ENCODE results near the gene YEATS2. TPM values are rescaled to one million over a fixed set of nuclear protein-coding genes. Genes with fewer than 3 reads are reported as not detected.
A peak's percentile ranks its signal among the peaks of the same experiment; 100 is the strongest.
"Not testable (repeated sequence)": the region's sequence is repeated elsewhere in the genome, so short reads cannot be mapped to it uniquely, and the experiment has no call there.

The YEATS2 gene
- total RNA-seq, 1 donor from 2014 or later, result 61.9 TPM

DNA sequence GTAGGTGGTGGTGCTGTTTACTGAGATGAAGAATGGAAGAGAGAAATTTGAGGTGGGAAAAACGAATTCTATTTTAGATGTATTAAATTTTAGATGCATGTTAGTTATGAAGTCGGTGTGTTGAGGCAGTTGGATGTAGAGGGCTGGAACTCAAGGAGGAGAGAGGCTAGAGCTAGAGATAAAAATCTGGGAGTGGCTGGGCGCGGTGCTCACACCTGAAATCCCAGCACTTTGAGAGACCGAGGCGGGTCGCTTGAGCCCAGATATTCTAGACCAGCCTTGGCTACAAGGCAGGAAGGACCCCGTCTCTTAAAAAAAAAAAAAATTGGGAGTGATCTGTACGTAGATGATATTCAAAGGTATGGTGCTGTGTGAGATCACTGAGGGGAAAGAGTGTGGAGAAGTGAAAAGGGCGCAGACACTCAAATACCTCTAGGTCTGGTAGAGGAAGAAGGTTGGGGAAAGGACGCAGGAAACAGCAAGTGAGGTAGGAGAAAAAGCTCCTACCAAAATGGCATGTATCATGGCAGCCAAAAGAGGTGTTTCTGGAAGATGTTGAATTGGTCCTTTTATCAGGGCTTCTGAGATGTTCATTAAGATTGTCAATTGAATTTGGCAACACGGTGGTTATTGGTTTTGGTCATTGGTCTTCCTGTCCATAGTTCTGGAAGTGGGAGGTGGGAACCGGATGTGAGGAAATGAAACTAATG, 1.8 kb downstream of the YEATS2 start:
- Mint-ChIP-seq H3K27me3 (ENCODE audit: low read depth) (no peaks in the 10 kb centered on the region), H3K4me1 (peaks cover 51% of the 10 kb centered on the region), H3K36me3 (ENCODE audit: low read depth) (peaks cover 7% of the 10 kb centered on the region), H3K9me3 (no peaks in the 10 kb centered on the region), H3K27ac (ENCODE audit: unreplicated experiment) (no peak overlapping the region), H3K4me3 (peak overlapping the region; percentile 88)
- TF ChIP-seq, protein P1, sequence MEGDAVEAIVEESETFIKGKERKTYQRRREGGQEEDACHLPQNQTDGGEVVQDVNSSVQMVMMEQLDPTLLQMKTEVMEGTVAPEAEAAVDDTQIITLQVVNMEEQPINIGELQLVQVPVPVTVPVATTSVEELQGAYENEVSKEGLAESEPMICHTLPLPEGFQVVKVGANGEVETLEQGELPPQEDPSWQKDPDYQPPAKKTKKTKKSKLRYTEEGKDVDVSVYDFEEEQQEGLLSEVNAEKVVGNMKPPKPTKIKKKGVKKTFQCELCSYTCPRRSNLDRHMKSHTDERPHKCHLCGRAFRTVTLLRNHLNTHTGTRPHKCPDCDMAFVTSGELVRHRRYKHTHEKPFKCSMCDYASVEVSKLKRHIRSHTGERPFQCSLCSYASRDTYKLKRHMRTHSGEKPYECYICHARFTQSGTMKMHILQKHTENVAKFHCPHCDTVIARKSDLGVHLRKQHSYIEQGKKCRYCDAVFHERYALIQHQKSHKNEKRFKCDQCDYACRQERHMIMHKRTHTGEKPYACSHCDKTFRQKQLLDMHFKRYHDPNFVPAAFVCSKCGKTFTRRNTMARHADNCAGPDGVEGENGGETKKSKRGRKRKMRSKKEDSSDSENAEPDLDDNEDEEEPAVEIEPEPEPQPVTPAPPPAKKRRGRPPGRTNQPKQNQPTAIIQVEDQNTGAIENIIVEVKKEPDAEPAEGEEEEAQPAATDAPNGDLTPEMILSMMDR (conservative IDR thresholded peaks at IDR 0.05), result no peak
- DNase-seq (ENCODE audit: low read depth, low spot score), result no peak

DNA sequence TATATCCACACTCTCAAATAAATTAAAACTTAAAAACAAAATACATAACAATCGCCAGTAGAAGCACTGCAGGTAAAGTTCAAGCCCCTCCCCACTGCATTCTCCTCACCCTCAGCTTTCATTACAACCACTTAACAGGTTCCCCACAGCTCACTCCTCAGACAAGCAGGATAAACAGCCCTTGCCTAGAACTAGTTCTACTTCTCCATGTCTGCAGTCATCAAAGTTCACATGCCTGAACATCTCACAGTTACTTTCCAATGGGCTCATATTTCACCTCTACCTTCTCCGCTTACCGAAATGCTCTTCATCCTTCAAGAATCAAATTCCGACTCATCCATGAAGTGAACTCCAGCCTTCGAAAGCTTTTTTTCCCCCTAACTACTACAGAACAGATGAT, 4.1 kb downstream of the YEATS2 start:
- no peaks in the 10 kb centered on the region for H3K27me3 Mint-ChIP-seq (ENCODE audit: low read depth)

DNA sequence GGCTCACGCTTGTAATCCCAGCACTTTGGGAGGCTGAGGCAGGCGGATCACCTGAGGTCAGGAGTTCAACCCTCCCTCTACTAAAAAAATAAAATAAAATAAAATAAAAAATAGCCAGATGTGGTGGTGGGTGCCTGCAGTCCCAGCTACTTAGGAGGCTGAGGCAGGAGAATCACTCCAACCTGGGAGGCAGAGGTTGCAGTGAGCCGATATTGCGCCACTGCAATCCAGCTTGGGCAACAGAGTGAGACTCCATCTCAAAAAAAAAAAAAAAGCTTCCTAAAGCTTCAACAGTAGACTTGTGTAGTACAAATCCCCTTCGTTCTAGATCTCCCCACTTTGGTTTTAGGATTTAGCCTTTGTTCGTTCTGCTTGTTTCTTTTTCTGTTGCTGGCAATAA, 6.3 kb downstream of the YEATS2 start:
- H3K4me1 Mint-ChIP-seq, result peaks cover 45% of the 10 kb centered on the region
- H3K27me3 Mint-ChIP-seq (ENCODE audit: low read depth); H3K9me3 Mint-ChIP-seq; H3K27ac Mint-ChIP-seq (ENCODE audit: unreplicated experiment); DNase-seq (ENCODE audit: low read depth, low spot score): not testable (repeated sequence)
- peak overlapping the region; percentile 10 for H3K4me3 Mint-ChIP-seq
- peaks cover 11% of the 10 kb centered on the region for H3K36me3 Mint-ChIP-seq (ENCODE audit: low read depth)

More for the DNA sequence above, 4.1 kb downstream of the YEATS2 start:
- H3K9me3 Mint-ChIP-seq, result no peaks in the 10 kb centered on the region
- peak overlapping the region; percentile 41 for H3K4me3 Mint-ChIP-seq
- no peak overlapping the region for H3K27ac Mint-ChIP-seq (ENCODE audit: unreplicated experiment)
- peaks cover 11% of the 10 kb centered on the region for H3K36me3 Mint-ChIP-seq (ENCODE audit: low read depth)
- TF ChIP-seq, protein P1 (conservative IDR thresholded peaks at IDR 0.05), result no peak
- peaks cover 57% of the 10 kb centered on the region for H3K4me1 Mint-ChIP-seq
- DNase-seq (ENCODE audit: low read depth, low spot score), result no peak

DNA sequence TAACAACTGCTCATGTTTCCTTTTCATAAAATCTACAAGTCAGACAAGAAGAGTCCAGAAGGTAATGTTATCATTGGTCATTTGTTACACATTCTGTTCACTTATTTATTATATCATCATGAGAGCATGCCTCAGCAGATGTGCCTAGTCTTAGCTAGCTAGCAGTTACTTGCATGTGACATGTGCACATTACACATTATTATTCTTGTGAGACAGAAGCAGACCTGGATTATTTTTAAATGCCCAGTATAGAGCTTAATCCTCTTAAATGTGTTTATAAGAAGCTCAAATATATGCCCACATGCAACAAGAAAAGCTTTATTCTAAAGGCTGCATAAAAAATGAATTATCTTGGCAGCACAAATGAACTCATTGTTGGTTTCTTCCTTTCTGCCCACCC, 12.6 kb downstream of the YEATS2 start:
- Mint-ChIP-seq H3K27me3 (ENCODE audit: low read depth) (no peaks in the 10 kb centered on the region), H3K4me1 (peaks cover 30% of the 10 kb centered on the region), H3K27ac (ENCODE audit: unreplicated experiment) (no peak overlapping the region), H3K4me3 (no peak overlapping the region), H3K9me3 (no peaks in the 10 kb centered on the region), H3K36me3 (ENCODE audit: low read depth) (peaks cover 4% of the 10 kb centered on the region)
- no peak for DNase-seq (ENCODE audit: low read depth, low spot score)
- TF ChIP-seq, protein P1 (conservative IDR thresholded peaks at IDR 0.05), result no peak

DNA sequence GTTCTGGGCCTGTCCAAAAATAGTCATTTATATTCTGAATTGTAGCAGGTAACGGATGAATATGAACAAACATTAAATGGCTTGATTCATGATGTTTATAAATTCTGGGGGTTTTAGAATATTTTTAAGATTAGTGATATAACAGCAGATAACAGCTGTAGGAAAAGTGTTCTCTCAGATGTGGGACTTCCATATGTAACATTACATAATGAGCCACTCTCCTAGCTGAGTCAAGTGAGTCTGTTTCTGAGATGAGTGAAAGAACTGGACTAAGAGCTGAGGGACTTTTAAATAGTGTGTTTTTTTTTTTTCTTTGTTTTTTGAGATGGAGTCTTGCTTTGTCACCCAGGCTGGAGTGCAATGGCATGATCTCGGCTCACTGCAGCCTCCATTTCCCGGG, 13.9 kb downstream of the YEATS2 start:
- H3K4me1 Mint-ChIP-seq, result peaks cover 27% of the 10 kb centered on the region
- no peaks in the 10 kb centered on the region for H3K36me3 Mint-ChIP-seq (ENCODE audit: low read depth)
- no peaks in the 10 kb centered on the region for H3K27me3 Mint-ChIP-seq (ENCODE audit: low read depth)
- TF ChIP-seq, protein P1 (conservative IDR thresholded peaks at IDR 0.05), result no peak
- no peak overlapping the region for H3K4me3 Mint-ChIP-seq
- no peak overlapping the region for H3K27ac Mint-ChIP-seq (ENCODE audit: unreplicated experiment)
- H3K9me3 Mint-ChIP-seq, result no peaks in the 10 kb centered on the region
- no peak for DNase-seq (ENCODE audit: low read depth, low spot score)

DNA sequence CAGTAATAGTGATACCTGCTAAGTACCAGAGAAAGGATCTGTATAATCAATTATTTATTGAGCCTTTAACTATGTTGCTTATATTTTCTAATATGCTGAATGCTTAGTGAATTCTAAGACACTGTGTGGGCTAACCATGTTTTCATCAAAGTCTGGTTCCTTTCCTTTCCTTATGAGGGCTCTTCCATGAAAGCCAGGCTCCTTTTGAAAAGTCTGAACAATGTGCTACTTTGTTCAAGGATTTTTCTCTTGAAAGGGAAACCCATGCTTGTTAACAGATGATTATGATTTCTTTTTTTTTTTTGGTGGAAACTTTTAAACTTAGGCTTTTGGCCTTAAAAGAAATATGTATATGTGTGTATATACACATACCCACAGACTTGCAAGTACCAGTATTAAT, 17.0 kb downstream of the YEATS2 start:
- no peaks in the 10 kb centered on the region for H3K9me3 Mint-ChIP-seq
- TF ChIP-seq, protein P1 (conservative IDR thresholded peaks at IDR 0.05), result no peak
- no peaks in the 10 kb centered on the region for H3K27me3 Mint-ChIP-seq (ENCODE audit: low read depth)
- no peak overlapping the region for H3K27ac Mint-ChIP-seq (ENCODE audit: unreplicated experiment)
- no peak for DNase-seq (ENCODE audit: low read depth, low spot score)
- H3K4me1 Mint-ChIP-seq, result peaks cover 27% of the 10 kb centered on the region
- peak overlapping the region; percentile 54 for H3K4me3 Mint-ChIP-seq
- peaks cover 10% of the 10 kb centered on the region for H3K36me3 Mint-ChIP-seq (ENCODE audit: low read depth)
